HL-60 (cell line): ENCODE results near the gene SETBP1.

ENCODE experiments used
- DNase-seq, 2 experiments: peaks; one replicate each; pipeline ENCODE4 v3.0.0-alpha.2; 2010 to 2020; ENCODE audit warnings: low read depth in 1 of 2, low spot score in 1 of 2
- H3K27ac ChIP-seq: fragments of 250-450 bp; sonication (Bioruptor Pico); replicated peaks from 2 replicates; pipeline ENCODE4 v1.5.1; 2020; ENCODE audit warnings: mild to moderate bottlenecking, moderate library complexity
- H3K27me3 ChIP-seq: fragments of 250-450 bp; sonication (Bioruptor Pico); 2 replicates; pipeline ENCODE4 v1.5.1; 2021; ENCODE audit warnings: mild to moderate bottlenecking, moderate library complexity; ENCODE audit not compliant: insufficient read depth, poor library complexity, severe bottlenecking
- H3K4me3 ChIP-seq: replicated peaks from 2 replicates; pipeline ENCODE4 v1.5.1; 2011; ENCODE audit warnings: mild to moderate bottlenecking, control low read depth, low read length; ENCODE audit not compliant: insufficient read depth
- CTCF ChIP-seq: IDR thresholded peaks from one replicate; pipeline ENCODE4 v1.5.1; 2011; ENCODE audit warnings: low read length, control low read depth, inconsistent platforms; ENCODE audit not compliant: insufficient read depth
- GABPA ChIP-seq: IDR thresholded peaks from 2 replicates; pipeline ENCODE4 v1.6.1; 2012; ENCODE audit warnings: low read depth
- POLR2AphosphoS5 ChIP-seq: IDR thresholded peaks from 2 replicates; pipeline ENCODE4 v1.6.1; 2012; ENCODE audit warnings: low read depth
- REST ChIP-seq: IDR thresholded peaks from 2 replicates; pipeline ENCODE4 v1.6.1; 2012; ENCODE audit warnings: low read depth; ENCODE audit not compliant: insufficient replicate concordance
- SPI1 ChIP-seq: IDR thresholded peaks from 2 replicates; pipeline ENCODE4 v1.6.1; 2012; ENCODE audit warnings: low read depth, mild to moderate bottlenecking, borderline replicate concordance

The SETBP1 gene

GRCh38 chr18:44936485-44936884, 255.8 kb downstream of the SETBP1 start:
- no peak for TF ChIP-seq POLR2AphosphoS5
- no peak for TF ChIP-seq CTCF
- no peak for TF ChIP-seq SPI1
- no peak for TF ChIP-seq GABPA
- TF ChIP-seq REST, result no peak
- no peak for DNase-seq
- Histone ChIP-seq H3K27ac (no peak overlapping the region), H3K27me3 (no peaks in the 10 kb centered on the region), H3K4me3 (no peak overlapping the region)

GRCh38 chr18:44937960-44938719, 257.5 kb downstream of the SETBP1 start:
- no peak overlapping the region for H3K27ac ChIP-seq
- H3K27me3 ChIP-seq, result no peaks in the 10 kb centered on the region
- no peak for TF ChIP-seq CTCF
- no peak for TF ChIP-seq SPI1
- TF ChIP-seq GABPA, result no peak
- no peak for TF ChIP-seq REST
- TF ChIP-seq POLR2AphosphoS5, result no peak
- H3K4me3 ChIP-seq, result no peak overlapping the region
- no peak for DNase-seq

- H3K27me3 ChIP-seq, result no peaks in the 10 kb centered on the region
- DNase-seq, result no peak
- no peak overlapping the region for H3K4me3 ChIP-seq
- TF ChIP-seq CTCF (no peak), REST (no peak), POLR2AphosphoS5 (no peak), SPI1 (no peak)
- no peak overlapping the region for H3K27ac ChIP-seq
Measured at GRCh38 chr18:44938720-44939665, 258.3 kb downstream of the SETBP1 start.
